Midbrain (tissue), 1 donor: Measurements from ENCODE around the gene MGAM2.
"Not testable (repeated sequence)": the region's sequence is repeated elsewhere in the genome, so short reads cannot be mapped to it uniquely, and the experiment has no call there.

Source experiments
- DNase-seq: peaks from one replicate; lab custom pipeline; 2025; lab: John Stamatoyannopoulos, UW

MGAM2 gene

DNA sequence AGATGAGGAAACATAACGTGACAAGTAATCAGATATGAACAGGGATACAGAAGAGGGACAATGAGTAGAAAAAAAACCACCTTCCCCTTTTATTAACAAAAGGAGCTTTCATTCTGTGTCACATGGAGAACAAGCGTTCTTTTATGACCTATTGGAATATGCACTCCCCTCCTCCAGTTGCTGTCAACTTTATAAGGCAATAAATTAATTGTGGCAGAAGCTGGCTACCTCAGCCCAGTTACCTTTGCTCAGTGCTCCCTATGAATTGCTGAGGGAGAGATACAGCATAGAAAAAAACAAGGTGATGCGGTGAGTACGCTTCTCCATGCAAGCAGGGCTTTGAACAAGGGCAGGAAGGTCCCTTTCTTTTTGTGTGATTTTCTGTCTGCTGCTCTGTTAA lies at the start of gene MGAM2:
TSS of gene MGAM2 (plus strand) at position 220 of the 400 bp plus-strand sequence. CDS start 5,156 bp downstream, outside the sequence.
- no peak for DNase-seq

DNA sequence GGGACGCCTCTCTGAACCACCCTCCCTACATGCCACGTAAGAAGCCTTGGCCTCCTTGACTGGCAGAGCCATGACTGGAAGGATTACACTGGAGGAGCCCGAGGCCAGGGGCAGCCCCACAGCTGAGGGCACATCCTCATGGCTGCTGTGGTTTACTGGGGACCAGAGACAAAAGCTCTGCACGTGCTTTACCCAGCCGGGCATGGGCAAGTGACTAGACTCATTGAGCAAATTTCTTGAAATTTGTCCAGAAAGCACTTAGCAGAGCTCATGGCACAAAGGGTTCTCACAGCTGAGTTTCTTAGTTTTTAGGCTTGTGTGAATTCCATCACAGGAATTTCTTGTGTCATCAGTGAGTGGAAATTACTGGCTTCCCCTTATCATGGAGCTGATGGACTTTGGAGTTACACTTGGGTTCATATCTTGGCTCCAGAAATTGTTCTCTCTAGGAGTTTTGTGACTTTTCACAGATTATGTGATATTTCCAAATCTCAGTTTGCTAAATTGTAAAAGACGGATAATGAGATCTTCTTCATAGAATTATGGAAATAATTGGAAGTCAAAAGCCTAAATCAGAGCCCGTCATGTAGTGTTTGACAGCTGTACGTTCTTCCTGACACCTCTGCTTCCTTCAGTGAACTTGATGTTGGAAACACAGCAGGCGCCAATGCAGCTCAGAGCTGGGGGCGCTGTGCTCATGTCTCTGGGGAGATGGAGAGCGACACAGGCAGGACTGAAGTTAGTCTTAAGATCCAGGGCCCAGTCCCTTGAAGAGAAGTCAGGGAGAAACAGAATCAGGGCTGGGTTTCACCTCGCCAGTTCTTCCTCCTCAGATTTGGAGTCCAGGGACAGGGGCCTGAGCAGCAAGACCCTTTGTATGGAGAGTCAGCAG lies 47.7 kb upstream of the MGAM2 start:
- peak; percentile 4 for DNase-seq

DNA sequence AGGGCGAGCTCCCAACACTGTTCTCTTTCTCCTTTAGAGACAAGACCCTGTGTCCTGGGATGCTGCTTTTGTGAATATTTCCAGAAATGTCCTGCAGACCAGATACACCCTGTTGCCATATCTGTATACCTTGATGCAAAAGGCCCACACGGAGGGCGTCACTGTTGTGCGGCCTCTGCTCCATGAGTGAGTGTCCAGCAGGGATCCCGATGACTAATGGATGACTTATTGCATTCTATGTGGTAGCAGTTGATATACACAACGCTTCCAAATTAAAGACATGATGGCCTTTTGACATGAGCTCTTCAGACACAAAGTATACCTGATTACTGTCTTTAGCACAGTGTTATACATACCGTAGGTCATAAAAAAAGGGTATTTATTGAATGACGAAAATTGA lies 45.0 kb upstream of the MGAM2 start:
- DNase-seq: no peak

DNA sequence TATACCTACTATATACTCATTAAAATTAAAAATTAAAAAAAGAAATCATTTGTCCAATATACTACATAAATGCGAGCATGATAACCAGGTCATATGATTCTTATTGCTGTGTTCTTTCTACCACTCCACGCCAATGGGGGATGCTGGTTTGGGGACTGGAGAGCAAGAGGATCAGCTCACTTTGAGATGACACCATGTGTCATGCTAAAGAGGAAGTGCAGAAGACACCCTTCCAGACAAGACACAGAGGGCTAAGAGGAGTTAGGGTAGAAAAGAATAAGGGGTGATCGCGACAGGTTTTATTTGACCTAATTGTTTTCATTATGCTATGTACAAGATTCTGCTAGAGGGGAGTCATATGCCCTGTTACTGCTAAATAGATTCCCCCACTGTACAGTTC lies 33.8 kb upstream of the MGAM2 start:
- DNase-seq: no peak

DNA sequence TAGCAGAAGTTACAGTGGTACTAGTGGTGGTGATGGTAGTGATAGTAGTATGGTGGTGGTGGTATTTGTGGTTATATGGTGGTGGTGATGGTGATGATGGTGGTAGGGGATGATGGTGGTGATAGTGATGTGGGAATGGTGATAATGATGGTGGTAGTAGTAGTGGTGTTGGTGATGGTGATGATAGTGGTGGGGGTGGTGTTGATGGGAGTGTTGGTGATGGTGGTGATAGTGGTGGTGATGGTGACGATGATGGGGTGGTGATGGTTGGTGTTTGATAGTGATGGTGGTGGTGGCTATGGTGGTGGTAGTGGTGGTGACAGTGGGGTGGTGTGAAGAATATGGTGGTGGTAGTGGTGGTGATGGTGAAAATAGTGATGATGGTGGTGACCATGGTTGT lies 27.9 kb upstream of the MGAM2 start:
- no peak for DNase-seq

DNA sequence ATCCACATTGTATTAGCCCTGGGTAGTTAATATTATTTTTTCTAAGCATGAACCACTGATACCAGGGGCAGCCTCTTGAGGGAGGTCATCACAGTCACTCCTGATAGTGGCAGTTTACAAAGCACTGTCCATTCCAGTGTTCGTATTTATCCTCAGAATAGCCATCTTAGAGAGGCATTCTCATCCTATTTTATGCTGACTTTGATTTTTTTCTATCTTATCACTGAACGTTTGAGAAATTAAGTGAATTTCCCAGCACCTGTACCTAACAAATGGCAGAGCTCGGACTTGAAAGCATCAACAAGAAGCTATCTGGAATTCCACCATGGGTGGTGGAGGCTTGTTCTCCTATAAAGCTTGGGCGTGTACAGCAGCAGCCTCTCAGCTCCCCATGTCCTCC lies 26.1 kb upstream of the MGAM2 start:
- no peak for DNase-seq

DNA sequence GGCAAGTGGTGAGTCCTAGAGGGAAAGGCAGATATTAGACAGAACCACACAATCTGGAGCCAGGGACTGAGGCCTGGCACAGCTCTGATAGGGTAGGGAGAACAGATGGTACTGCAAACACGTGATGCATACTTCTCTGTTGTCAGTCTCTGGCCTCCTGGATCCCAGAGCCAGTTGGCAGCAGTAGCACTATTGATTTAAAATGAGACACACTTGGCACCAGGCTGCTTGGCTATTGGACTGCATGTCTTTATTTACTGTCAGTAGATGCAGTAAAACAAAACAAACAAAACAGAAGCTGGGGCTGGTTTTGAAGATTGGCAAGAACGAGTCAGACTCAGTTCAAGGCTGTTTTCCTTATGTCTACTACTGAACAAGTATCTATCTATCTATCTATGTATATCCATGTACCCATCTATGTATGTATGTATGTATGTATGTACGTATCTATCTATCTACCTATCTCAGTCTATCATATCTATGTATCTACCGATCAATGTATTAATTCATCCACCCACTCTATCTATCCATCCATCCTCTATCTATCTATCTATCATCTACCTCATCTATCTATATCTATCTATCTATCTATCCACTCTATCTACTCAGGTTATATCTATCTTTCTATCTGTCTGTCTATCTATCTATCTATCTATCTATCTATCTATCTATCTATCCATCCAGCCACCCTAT lies 23.4 kb upstream of the MGAM2 start:
- DNase-seq: peak; percentile 80

DNA sequence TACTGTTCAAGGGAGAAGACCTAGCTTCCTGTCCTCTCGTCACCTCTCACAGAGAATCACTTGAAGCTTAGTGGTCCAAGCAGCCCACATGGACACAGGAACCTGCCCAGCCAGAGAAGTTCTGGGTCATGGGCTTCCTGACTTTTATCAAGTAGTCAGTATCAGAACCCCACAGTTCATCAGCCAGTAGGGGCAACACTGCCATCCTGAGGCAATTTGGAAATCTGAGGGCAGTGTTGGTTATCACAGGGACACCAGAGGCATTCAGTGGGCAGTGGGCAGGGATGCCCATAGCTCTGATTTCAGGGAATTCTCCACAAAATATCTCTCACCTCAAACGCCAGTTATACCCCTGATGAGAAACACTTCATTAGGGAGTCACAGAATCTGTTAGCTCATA lies 22.5 kb upstream of the MGAM2 start:
- no peak for DNase-seq

DNA sequence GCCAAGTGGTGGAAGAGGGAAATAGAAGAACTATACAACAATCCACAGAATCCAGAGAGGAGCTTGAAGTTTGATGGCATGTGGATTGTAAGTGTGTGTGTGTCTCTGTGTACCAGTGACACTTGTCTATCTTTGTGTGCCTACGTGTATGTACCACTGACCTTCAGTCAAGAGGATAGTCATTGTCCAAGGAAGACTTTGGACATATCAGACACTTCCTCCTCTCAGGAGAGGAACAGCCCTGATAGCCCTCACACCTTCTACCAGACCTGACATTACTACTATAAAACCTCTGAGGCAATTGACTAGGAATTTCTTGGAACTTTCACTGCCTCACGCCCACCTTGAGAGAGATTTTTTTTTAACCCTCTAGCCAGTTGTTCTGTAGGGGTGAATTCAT lies 19.6 kb upstream of the MGAM2 start:
- DNase-seq: no peak

DNA sequence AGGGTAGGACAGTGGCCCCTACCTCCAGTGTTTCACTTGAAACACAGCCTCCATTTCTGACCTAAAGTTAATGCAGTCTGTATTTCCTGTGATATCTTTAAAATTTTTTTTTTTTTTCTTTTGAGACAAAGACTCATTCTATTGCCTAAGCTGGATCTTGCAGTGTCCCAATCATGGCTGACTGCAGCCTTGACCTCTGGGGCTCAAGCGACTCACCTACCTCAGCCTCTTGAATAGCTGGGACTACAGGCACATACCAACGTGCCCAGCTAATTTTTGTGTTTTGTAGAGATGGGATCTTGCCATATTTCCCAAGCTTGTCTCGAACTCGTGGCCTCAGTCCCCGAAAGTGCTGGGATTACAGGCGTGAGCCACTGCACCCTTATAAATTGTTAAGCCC lies 16.7 kb upstream of the MGAM2 start:
- DNase-seq: no peak

DNA sequence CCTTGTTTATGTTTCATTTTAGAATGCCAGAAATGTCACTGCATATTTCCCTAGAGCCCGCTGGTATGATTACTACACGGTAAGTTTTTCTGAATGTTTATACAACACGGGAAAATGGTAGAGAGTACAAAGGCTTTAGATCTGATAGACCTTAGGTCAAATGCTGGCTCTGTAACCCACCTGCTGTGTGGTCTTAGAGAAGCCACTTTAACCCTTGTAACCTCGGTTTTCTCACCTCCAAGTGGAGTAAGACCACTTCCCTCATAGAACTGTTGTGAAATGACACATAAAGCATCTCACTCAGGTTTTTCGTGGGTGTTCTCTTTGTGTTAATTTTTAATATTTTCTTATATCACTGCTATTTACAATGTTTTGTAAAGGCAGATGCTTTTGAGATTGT lies 13.9 kb upstream of the MGAM2 start:
- no peak for DNase-seq

DNA sequence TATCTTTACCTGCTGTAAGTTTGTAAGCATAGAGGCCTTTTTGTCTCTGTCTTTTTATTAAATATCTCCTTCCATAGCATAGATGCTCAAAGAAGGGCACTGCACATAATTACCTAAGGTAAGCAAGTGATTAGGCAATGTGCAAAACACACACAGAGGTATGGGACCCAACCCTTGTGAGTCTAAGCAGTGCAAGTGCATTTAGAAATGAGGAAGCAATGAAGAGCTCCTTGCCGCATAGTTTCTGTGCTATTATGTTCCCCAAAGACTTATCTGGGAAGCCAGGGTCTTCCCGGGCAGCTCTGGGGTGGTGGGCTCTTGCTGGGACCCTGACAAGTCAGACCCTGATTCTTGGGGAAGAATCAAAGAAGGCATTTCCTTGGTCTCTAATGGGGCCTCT lies 13.5 kb upstream of the MGAM2 start:
- DNase-seq: no peak

DNA sequence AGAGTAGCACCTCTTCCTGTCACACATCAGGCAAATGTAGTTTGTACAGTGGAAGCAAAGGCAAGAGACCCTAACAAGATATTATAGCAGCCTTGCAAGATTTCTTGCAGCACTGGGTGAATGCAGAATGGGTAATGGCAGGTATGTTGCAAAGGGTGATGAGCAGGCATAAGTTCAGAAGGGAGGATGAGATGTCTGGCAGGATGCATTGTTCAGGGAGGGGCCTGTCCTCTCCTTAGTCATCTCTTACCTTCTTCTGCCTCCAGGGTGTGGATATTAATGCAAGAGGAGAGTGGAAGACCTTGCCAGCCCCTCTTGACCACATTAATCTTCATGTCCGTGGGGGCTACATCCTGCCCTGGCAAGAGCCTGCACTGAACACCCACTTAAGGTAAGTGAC lies 12.2 kb upstream of the MGAM2 start:
- not testable (repeated sequence) for DNase-seq

DNA sequence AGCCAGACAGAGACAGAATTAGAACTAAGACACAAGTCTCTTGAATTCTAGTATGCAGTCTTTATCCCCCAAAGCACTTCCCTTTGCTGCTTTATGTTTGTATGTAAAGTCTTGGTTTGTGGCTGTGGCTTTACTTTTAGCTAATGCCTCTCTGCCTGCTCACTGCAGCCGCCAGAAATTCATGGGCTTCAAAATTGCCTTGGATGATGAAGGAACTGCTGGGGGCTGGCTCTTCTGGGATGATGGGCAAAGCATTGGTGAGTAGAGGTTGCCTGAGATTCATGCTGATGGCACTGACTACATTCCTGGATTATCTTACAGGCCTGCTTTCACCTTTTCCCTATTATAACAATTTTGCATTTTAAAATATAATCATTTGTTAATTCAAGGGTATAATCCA lies 10.9 kb upstream of the MGAM2 start:
- DNase-seq: no peak

DNA sequence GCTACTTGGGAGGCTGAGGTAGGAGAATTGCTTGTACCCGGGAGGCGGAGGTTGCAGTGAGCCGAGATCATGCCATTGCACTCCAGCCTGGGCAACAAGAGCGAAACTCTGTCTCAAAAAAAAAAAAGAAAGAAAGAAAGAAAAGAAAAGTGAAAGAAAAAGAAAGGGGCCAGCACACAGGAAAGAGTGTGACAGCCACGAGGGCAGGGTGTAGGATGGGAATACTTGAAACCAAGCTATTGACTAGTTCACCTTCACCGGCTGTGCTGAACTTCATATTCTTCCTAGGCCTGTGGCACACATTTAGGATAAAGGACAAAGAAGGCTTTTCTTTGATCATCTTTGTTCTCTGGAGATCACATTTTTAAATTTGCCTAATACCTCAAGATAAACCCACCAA lies 9.7 kb upstream of the MGAM2 start:
- not testable (repeated sequence) for DNase-seq

DNA sequence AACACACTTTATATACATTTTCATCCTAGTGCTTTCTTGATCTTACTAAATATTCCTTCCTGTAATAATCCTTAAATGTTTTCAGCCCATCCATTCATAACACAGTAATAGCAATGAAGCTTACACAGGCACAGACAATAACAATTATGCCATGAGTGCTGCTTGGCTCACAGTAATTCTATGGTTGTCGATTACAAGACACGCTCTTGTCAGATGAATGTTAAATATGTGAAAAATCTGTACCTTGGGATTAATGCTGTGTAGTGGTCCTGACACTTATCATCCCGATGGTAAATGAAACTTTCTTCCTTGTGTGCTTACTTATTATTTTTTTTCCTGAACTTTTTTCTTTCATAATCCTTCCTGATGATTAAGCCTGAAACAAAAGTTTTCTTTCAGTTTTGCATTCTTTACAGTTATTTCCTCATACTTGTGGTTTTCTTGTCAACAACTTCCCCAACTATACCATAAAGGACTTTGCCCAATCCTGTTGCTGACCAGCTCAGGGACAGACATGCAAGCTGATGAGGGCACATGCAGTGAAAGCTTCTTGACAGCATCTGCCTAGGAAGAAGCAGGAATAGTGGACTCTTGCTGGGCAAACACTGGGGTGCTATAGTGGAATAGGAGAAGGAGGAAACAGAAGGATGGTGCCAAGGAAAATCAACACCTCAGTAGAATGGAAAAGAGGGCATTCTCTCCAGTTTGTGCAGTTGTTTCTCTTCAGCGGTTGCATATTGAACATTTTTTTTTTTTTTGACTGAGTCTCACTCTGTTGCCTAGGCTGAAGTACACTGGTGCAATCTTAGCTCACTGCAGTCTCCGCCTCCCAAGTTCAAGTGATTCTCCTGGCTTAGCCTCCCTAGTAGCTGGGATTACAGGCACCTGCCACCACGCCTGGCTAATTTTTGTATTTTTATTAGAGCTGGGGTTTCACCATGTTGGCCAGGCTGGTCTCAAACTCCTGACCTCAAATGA lies 6.7 kb upstream of the MGAM2 start:
- DNase-seq: no peak

DNA sequence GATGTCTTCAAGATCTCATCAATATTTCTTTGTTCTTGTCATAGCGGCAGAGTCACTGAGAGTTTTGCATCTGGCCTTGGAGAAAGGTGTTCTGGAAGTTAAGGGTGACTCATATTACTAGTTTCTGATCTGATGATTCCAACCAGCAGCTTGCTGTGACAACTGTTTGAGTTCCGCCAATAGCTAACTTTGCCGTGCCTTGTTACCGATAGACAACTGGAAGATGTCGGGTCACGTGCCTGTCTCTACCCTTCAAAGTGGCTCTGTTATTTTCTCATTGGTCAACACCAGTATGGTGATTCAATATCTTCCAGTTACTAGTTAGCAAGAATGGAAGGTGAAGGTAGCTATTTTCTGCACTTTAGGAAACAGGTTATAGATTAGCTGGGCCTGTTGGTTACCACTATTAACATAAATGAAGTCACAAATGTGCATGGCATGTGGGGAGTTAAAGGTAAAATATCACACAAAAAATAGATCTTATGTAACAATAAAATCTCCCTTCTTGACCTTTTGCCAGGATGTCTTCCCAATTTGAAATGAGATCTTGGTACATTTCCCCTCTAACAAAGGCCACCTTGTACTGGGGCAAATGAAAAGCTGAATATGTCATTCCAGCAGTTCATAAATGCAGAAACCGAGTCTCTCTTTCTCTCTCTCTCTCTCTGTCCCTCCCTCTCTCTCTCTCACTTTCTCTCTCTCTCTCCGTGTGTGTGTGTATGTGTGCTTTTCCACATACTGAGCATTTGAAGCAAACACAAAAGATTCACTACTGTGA lies 2.6 kb upstream of the MGAM2 start:
- no peak for DNase-seq

DNA sequence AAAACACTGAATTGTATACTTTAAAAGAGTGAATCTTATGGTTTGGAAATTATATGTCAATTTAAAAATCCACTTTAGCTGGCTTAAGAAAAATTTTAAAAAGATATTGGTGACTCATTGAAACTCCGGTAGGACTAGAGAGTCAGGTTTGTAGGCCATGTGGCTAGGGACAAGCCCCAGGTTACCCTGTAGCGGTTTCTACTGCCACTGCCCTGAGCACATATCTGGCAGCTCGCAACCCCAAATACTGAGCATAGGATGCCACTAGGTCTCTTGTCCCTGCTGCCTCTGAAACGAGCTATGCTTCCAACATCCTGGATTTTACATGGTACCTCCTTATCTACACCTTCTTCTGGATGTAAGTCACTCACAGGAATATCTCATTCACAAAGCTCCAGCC lies 1.4 kb upstream of the MGAM2 start:
- no peak for DNase-seq

DNA sequence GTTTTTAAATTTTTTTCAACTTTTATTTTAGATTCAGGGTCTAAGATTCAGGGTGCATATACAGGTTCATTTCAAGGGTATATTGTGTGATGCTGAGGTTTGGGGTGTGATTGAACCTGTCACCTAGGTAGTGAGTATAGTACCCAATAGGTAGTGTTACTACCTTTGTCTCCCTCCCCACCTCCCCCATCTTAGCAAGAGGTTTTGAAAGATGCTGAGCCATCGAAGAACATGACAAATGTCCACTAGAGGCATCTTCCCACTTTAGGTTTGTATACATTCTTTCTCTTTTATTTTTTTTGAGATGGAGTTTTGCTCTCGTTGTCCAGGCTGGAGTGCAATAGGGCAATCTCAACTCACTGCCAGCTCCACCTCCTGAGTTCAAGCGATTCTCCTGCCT lies 880 bp upstream of the MGAM2 start:
- no peak for DNase-seq

DNA sequence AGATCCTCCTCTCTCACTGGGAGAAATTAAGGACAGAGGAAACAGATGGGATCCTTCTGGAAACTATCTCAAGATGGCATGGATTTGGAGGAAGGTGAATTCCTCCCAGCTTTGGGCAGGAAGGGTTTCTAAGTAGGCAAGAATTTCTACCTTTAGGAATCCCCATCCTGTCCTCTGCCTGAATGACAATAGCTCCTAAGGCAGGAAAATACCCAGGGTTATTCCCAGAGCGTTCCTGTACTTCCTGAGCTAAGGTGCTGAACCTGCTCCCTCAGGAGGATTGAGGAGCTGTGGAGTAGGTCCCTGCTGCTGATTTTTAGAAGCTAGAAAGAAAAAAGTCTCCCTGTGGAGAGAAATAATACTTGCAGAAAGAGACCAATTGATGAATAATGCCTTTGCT lies 568 bp downstream of the MGAM2 start:
- no peak for DNase-seq

DNA sequence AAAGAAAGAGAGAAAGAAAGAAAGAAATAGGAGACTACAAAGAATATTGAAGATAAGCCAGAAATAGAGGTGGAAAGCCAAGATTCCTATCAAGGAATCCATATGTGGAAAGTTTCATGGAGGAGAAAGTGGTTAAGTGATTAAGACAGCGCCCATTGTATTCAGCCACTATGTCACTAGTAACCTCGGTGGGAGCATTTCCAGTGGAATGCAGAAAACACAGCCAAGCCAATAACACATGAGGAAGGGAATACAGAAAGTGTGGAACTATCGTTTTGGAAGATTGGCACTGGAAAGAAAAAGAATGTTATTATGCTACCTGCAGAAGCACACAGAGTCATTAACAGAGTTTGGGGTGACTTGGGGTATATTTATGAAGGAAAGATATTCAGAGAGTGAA lies 2.7 kb downstream of the MGAM2 start:
- DNase-seq: no peak

DNA sequence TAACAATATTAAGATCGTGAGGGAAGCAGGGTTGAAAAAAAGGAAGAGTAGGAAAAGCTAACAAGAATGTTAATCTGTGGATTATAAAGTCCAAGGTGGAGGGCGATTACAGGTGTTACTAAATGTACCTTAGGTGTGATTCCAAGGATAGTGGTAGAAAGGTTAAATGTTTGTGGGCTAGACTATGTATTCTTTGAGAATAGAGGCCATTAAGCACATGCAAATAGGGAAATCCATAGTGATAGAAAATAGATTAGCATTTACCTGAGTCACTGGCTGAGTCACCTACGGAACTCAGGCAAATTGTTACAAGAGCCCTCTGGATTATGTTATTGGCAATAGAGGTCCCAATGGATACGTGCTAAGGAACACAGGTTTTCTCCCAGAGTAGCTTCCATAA lies 9.0 kb downstream of the MGAM2 start:
- DNase-seq: no peak
